Measurements from ENCODE around the gene VSTM4.

The VSTM4 gene

DNA sequence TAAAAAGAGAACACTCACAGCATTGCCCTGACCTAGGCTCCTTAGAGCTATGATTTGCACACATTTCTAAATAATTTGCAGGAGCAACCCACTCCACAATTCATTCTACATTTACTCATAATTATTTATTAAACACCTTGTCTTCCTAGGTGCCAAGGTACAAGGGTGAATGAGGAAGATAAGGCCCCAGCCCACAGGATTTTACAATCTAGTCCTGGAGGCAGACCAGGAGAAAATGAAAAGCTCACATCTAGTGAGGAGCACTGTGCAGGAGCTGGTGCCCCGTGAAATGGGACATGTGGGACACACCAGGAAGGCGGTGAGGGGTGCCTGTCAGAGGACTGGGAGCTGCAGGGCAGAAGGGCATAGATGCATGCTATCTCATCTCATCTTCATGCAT, 116.0 kb downstream of the VSTM4 start:
- no peak for DNase-seq (ENCODE audit: low spot score)
- TF ChIP-seq, protein P1, sequence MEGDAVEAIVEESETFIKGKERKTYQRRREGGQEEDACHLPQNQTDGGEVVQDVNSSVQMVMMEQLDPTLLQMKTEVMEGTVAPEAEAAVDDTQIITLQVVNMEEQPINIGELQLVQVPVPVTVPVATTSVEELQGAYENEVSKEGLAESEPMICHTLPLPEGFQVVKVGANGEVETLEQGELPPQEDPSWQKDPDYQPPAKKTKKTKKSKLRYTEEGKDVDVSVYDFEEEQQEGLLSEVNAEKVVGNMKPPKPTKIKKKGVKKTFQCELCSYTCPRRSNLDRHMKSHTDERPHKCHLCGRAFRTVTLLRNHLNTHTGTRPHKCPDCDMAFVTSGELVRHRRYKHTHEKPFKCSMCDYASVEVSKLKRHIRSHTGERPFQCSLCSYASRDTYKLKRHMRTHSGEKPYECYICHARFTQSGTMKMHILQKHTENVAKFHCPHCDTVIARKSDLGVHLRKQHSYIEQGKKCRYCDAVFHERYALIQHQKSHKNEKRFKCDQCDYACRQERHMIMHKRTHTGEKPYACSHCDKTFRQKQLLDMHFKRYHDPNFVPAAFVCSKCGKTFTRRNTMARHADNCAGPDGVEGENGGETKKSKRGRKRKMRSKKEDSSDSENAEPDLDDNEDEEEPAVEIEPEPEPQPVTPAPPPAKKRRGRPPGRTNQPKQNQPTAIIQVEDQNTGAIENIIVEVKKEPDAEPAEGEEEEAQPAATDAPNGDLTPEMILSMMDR (IDR thresholded peaks at IDR 0.05; ENCODE audit: extremely low read depth, insufficient read depth, missing control alignments): no peak
- in situ Hi-C loops (cut with MboI; ENCODE audit: low pct_unique_long_range_greater_than_20kb, low sequenced_read_pairs, unreplicated experiment): loop anchor here (25.0 kb wide), 1 partner anchor 513 kb away; no protein-coding TSS in a partner anchor

DNA sequence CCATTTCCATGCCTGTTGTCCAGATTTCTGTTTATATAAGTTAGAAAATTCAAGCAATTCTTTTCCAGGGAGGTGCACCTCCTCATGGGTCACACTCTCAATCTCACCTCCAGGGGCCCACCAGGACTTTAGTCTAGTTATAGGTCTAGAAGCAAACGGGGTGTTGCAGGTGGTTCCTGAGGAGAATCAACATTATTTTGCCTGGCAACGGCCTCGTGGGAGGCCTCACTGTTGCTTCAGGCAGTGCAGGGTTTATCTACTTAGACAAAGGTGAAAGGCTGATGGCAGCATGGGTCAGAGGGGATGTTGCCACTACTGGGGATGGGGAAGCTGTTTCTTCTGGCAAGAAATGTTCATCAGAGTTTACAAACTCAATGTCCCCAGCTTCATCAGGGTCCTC, 119.0 kb downstream of the VSTM4 start:
- TF ChIP-seq, protein P1 (IDR thresholded peaks at IDR 0.05; ENCODE audit: extremely low read depth, insufficient read depth, missing control alignments): no peak
- in situ Hi-C loops (cut with MboI; ENCODE audit: low pct_unique_long_range_greater_than_20kb, low sequenced_read_pairs, unreplicated experiment): loop anchor here (25.0 kb wide), 1 partner anchor 516 kb away; no protein-coding TSS in a partner anchor

DNA sequence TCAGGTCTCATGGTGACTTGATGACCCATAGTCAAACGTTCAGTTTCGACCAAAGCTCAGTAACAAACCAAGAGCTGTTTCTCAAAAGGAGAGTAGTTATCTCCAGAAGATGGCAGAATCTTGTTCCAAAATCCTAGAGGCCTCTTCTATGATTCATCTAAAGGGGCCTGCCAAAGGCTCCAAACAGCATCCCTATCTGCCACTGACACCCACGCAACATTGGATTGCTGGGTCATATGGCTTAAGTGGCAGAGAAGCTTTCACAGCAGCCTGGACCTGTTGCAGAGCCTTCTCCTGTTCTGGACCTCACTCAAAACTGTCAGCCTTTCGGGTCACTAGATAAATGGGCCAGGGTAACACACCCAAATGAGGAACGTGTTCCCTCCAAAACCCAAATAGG, 121.7 kb downstream of the VSTM4 start:
- TF ChIP-seq, protein P1 (IDR thresholded peaks at IDR 0.05; ENCODE audit: extremely low read depth, insufficient read depth, missing control alignments): no peak
- in situ Hi-C loops (cut with MboI; ENCODE audit: low pct_unique_long_range_greater_than_20kb, low sequenced_read_pairs, unreplicated experiment): loop anchor here (25.0 kb wide), 1 partner anchor 519 kb away; no protein-coding TSS in a partner anchor
- no peak for DNase-seq (ENCODE audit: low spot score)

More for the DNA sequence above, 119.0 kb downstream of the VSTM4 start:
- DNase-seq (ENCODE audit: low spot score): no peak

DNA sequence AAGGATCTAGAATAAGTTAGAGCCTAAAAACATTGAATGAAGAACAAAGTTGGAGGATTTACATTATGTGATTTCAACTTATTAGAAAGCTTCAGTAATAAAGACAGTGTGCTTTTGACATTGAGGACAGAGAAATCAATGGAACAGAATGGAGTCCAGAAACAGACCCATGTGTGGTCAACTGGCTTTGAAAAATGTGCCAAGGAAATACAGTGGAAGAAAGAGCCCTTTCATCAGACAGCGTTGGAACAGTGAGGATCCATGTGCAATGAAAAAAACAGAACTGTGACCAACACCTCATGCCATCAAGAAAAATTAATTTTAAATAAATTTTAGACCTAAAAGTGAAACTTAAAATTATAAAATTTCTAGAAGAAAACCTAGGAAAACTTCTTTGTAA, 125.1 kb downstream of the VSTM4 start:
- in situ Hi-C loops (cut with MboI; ENCODE audit: low pct_unique_long_range_greater_than_20kb, low sequenced_read_pairs, unreplicated experiment): loop anchor here (25.0 kb wide), 1 partner anchor 522 kb away; no protein-coding TSS in a partner anchor
- TF ChIP-seq, protein P1 (IDR thresholded peaks at IDR 0.05; ENCODE audit: extremely low read depth, insufficient read depth, missing control alignments): no peak

DNA sequence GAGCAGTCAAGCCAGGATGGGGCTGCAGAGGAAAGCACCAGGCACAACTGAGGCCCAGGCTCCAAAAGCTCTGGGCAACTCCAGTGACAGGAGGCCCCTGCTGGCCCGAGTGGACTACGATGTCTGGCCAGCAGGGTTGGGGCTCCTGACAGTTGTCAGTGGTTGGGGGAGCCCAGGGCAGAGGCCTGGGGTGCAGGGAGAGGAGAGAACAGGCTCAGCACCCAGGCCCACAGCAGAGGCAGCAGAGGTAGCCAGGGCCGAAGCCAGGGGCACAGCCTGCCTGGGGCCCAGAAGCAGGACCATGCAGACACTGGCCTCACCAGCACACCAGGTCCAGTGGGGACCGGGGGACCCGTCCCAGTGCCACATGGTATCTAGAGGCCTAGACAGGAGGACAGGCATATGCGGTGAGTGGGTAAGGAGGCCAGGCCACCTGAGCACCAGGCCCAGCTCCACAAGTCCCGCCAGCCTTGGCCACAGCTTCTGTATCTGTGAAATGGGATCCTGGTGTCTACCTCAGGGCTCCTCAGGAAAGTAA, 129.6 kb downstream of the VSTM4 start:
- in situ Hi-C loops (cut with MboI; ENCODE audit: low pct_unique_long_range_greater_than_20kb, low sequenced_read_pairs, unreplicated experiment): loop anchor here (25.0 kb wide), 1 partner anchor 527 kb away; no protein-coding TSS in a partner anchor
- TF ChIP-seq, protein P1 (IDR thresholded peaks at IDR 0.05; ENCODE audit: extremely low read depth, insufficient read depth, missing control alignments): no peak
- DNase-seq (ENCODE audit: low spot score): no peak

More for the DNA sequence above, 125.1 kb downstream of the VSTM4 start:
- no peak for DNase-seq (ENCODE audit: low spot score)

DNA sequence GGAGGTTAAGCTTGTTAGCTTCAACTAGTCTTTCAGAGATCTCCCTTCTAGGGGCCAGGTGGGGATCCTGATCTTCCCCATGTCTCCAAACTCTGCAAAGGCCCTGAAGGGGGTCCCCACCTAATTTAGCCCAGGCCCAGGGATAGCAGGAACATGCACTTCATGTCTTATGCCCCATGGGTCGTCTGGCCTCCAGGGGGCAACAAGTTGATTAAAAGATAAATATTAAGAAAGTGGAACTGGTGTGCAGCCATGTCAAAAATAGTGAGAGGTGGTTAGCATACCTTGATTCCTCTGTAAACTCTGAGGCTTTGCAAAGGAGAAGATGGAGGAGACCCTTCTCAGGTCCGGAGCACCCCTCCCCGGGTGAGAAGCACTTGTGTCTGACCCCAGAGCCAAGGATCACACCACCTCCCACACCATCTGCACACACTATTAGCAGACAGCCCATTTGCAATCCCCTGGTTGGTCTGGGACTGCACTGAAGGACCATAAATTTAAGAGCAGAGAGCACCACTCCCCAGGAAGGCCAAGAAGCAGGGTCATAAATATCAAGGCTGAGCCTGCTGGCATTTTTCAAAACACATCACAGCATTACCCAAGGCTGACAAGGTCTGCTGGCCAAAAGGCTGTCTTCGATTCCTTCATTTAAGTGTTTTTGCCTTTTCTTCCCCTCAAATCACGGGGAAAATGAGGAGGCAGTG, 131.5 kb downstream of the VSTM4 start:
- TF ChIP-seq, protein P1 (IDR thresholded peaks at IDR 0.05; ENCODE audit: extremely low read depth, insufficient read depth, missing control alignments): no peak
- in situ Hi-C loops (cut with MboI; ENCODE audit: low pct_unique_long_range_greater_than_20kb, low sequenced_read_pairs, unreplicated experiment): loop anchor here (25.0 kb wide), 1 partner anchor 529 kb away; no protein-coding TSS in a partner anchor
- DNase-seq (ENCODE audit: low spot score): no peak

Data from GM13977 (cell line).